H54 (cell line): ENCODE results near the gene NCKAP5.

Experiments used
- DNase-seq: peaks from one replicate; pipeline ENCODE4 v3.0.0; 2011; ENCODE audit warnings: low spot score, mixed read lengths; ENCODE audit not compliant: insufficient read length
- FAIRE-seq: peaks from 3 replicates; lab custom pipeline; 2011; peaks lifted over from hg19 to GRCh38; lab: Jason Lieb, UNC
- POLR2A ChIP-seq: IDR thresholded peaks from 2 replicates; pipeline ENCODE4 v1.6.1; 2011; ENCODE audit warnings: low read depth, mild to moderate bottlenecking, low read length

The NCKAP5 gene

GRCh38 chr2:133364636-133365035, 203.6 kb downstream of the NCKAP5 start:
- DNase-seq (no peak), FAIRE-seq (no peak)

GRCh38 chr2:133363884-133364283, 204.4 kb downstream of the NCKAP5 start:
- no peak for DNase-seq
- FAIRE-seq: no peak
- no peak for TF ChIP-seq POLR2A

More at GRCh38 chr2:133364636-133365035, 203.6 kb downstream of the NCKAP5 start:
- TF ChIP-seq POLR2A: no peak

GRCh38 chr2:133362061-133362476, 206.2 kb downstream of the NCKAP5 start:
- DNase-seq: no peak
- FAIRE-seq: no peak
- TF ChIP-seq POLR2A: no peak

GRCh38 chr2:133360882-133361281, 207.4 kb downstream of the NCKAP5 start:
- DNase-seq: no peak
- no peak for FAIRE-seq
- no peak for TF ChIP-seq POLR2A

GRCh38 chr2:133360190-133360589, 208.1 kb downstream of the NCKAP5 start:
- DNase-seq (no peak), FAIRE-seq (no peak)
- no peak for TF ChIP-seq POLR2A

- DNase-seq: no peak
- TF ChIP-seq POLR2A: no peak
- FAIRE-seq: no peak
These were observed 215.5 kb downstream of the NCKAP5 start for GRCh38 chr2:133352719-133353118.

- DNase-seq: no peak
These were observed 221.6 kb downstream of the NCKAP5 start for GRCh38 chr2:133346654-133347053.

GRCh38 chr2:133345638-133346037, 222.6 kb downstream of the NCKAP5 start:
- FAIRE-seq (no peak), DNase-seq (no peak)
- no peak for TF ChIP-seq POLR2A

More at GRCh38 chr2:133346654-133347053, 221.6 kb downstream of the NCKAP5 start:
- no peak for TF ChIP-seq POLR2A
- FAIRE-seq: no peak

GRCh38 chr2:133344849-133345248, 223.4 kb downstream of the NCKAP5 start:
- FAIRE-seq (no peak), DNase-seq (no peak)
- no peak for TF ChIP-seq POLR2A

- FAIRE-seq: no peak
- no peak for TF ChIP-seq POLR2A
- DNase-seq: no peak
These were observed 225.3 kb downstream of the NCKAP5 start for GRCh38 chr2:133343018-133343352.

- TF ChIP-seq POLR2A: no peak
- DNase-seq: no peak
- no peak for FAIRE-seq
These were observed 225.8 kb downstream of the NCKAP5 start for GRCh38 chr2:133342286-133343017.

GRCh38 chr2:133341575-133341974, 226.7 kb downstream of the NCKAP5 start:
- no peak for DNase-seq
- no peak for FAIRE-seq
- TF ChIP-seq POLR2A: no peak

GRCh38 chr2:133338224-133338623, 230.0 kb downstream of the NCKAP5 start:
- DNase-seq (no peak), FAIRE-seq (no peak)
- no peak for TF ChIP-seq POLR2A

- DNase-seq: no peak
- FAIRE-seq: no peak
- TF ChIP-seq POLR2A: no peak
These were observed 233.3 kb downstream of the NCKAP5 start for GRCh38 chr2:133334923-133335322.

GRCh38 chr2:133333181-133333580, 235.1 kb downstream of the NCKAP5 start:
- DNase-seq (no peak), FAIRE-seq (no peak)
- no peak for TF ChIP-seq POLR2A
